K562 (cell line): ENCODE data around the gene CEP41. TPM values are rescaled to one million over a fixed set of nuclear protein-coding genes. Genes with fewer than 3 reads are reported as not detected.
A peak's percentile ranks its signal among the peaks of the same experiment; 100 is the strongest.

ENCODE experiments used
- CC2D1A ChIP-seq: fragments of 450-650 bp; IDR thresholded peaks from 2 replicates; pipeline ENCODE4 v1.6.1; 2017; ENCODE audit warnings: mild to moderate bottlenecking
- CEBPZ ChIP-seq: fragments of 150-350 bp; IDR thresholded peaks from 2 replicates; pipeline ENCODE4 v1.6.1; 2014; ENCODE audit warnings: low read depth, mild to moderate bottlenecking, low read length, borderline replicate concordance
- ESRRB ChIP-seq: fragments of 250-450 bp; sonication (Bioruptor Pico); IDR thresholded peaks from 2 replicates; pipeline ENCODE4 v1.5.0; 2020; ENCODE audit warnings: mild to moderate bottlenecking, moderate library complexity, borderline replicate concordance
- GABPB1 ChIP-seq: sonication (generic); formaldehyde crosslinking; IDR thresholded peaks from 2 replicates; pipeline ENCODE4 v1.8.0; 2022; ENCODE audit warnings: mild to moderate bottlenecking, missing genetic modification reagents
- GATAD2A ChIP-seq: fragments of 450-650 bp; IDR thresholded peaks from 2 replicates; pipeline ENCODE4 v1.6.1; 2017
- HDAC1 ChIP-seq, 2 experiments: fragments of 450-650 bp; IDR thresholded peaks; 2 replicates each; pipeline ENCODE4 v1.6.1; 2016 to 2017; ENCODE audit warnings: inconsistent platforms in 1 of 2, mild to moderate bottlenecking in 1 of 2, moderate library complexity in 1 of 2
- ID3 ChIP-seq, 2 experiments: fragments of 250-450 bp in 1 of 2; fragments of 450-650 bp in 1 of 2; sonication (Bioruptor Pico) in 1 of 2; IDR thresholded peaks; 2 replicates each; pipeline versions ENCODE4 v1.6.1 to v1.8.0; 2016 to 2021; ENCODE audit warnings: mild to moderate bottlenecking in 2 of 2, moderate library complexity in 2 of 2, missing compliant biosample characterization in 1 of 2, missing genetic modification characterization in 1 of 2
- JUN ChIP-seq, 2 experiments: sonication (generic) in 1 of 2; formaldehyde crosslinking in 1 of 2; IDR thresholded peaks; 2 replicates each; pipeline versions ENCODE4 v1.6.1 to v1.8.0; 2012 to 2022; ENCODE audit warnings: borderline replicate concordance in 2 of 2, mild to moderate bottlenecking in 2 of 2, improper control_type of control experiment in 1 of 2, low read depth in 1 of 2, low read length in 1 of 2, missing genetic modification reagents in 1 of 2
- KLF10 ChIP-seq: fragments of 250-450 bp; sonication (Bioruptor Pico); IDR thresholded peaks from 2 replicates; pipeline ENCODE4 v1.6.1; 2021; ENCODE audit warnings: matching md5 sums
- RNF2 ChIP-seq: sonication (generic); IDR thresholded peaks from 2 replicates; pipeline ENCODE4 v1.6.1; 2016
- XRCC5 ChIP-seq: fragments of 200-400 bp; formaldehyde crosslinking; IDR thresholded peaks from 2 replicates; pipeline ENCODE4 v1.6.1; 2017; ENCODE audit warnings: low read depth, mild to moderate bottlenecking, low read length
- ZBTB17 ChIP-seq: fragments of 450-650 bp; formaldehyde crosslinking; IDR thresholded peaks from 2 replicates; pipeline ENCODE4 v1.4.0; 2020; ENCODE audit warnings: mild to moderate bottlenecking
- ZBTB33 ChIP-seq: sonication (generic); formaldehyde crosslinking; IDR thresholded peaks from 2 replicates; pipeline ENCODE4 v1.8.1; 2023; ENCODE audit warnings: mild to moderate bottlenecking, missing genetic modification reagents
- ZBTB34 ChIP-seq: fragments of 250-450 bp; sonication (Bioruptor Pico); IDR thresholded peaks from 2 replicates; pipeline ENCODE4 v1.8.0; 2021; ENCODE audit warnings: mild to moderate bottlenecking, moderate library complexity
- ZBTB43 ChIP-seq: sonication (generic); formaldehyde crosslinking; IDR thresholded peaks from 2 replicates; pipeline ENCODE4 v1.8.0; 2023; ENCODE audit warnings: mild to moderate bottlenecking, missing genetic modification reagents
- ZC3H8 ChIP-seq: fragments of 450-650 bp; IDR thresholded peaks from 2 replicates; pipeline ENCODE4 v1.6.1; 2017
- ZKSCAN1 ChIP-seq: fragments of 150-350 bp; IDR thresholded peaks from 2 replicates; pipeline ENCODE4 v1.6.1; 2016; ENCODE audit warnings: low read depth, low read length
- ZNF12 ChIP-seq: sonication (generic); formaldehyde crosslinking; IDR thresholded peaks from 2 replicates; pipeline ENCODE4 v1.4.0; 2020; ENCODE audit warnings: mild to moderate bottlenecking, missing genetic modification reagents
- ZNF695 ChIP-seq: fragments of 450-650 bp; formaldehyde crosslinking; IDR thresholded peaks from 2 replicates; pipeline ENCODE4 v1.4.0; 2020; ENCODE audit warnings: mild to moderate bottlenecking, moderate library complexity
- polyA plus RNA-seq, 8 experiments: library from polyadenylated mRNA; depleted of rRNA in 4 of 8; stranded (reverse) in 5 of 8; unstranded in 3 of 8; fragments of >200 nt; fragmentation: Nextera tagmentation in 2 of 8; fragmentation: Illumina TruSeq in 1 of 8; extraction: Ambion mirVana in 2 of 8; extraction: Trizol in 1 of 8; gene quantifications; 2 replicates each; pipeline versions ENCODE4 v1.2.1 to v1.2.3, GENCODE V29; 2011 to 2014; ENCODE audit warnings: inconsistent platforms in 1 of 8, missing spikeins in 1 of 8
- total RNA-seq, 7 experiments: library from RNA; depleted of rRNA in 6 of 7; stranded (reverse); fragments of >200 nt in 6 of 7; fragmentation: Illumina TruSeq in 2 of 7; extraction: Trizol in 2 of 7; gene quantifications; 2 replicates each; pipeline versions ENCODE4 v1.2.1 to v1.2.3, GENCODE V29; 2011 to 2021; ENCODE audit warnings: low replicate concordance in 1 of 7

Gene CEP41
- total and polyA plus RNA-seq, 9 of the 15 experiments (the other 6 are each of a cell fraction or from before 2014, with no cell fraction given), result 1.5 to 15.5 (median 6.4) TPM

GRCh38 chr7:130381468-130382312, 59.1 kb downstream of the CEP41 start (continued):
- no peak for TF ChIP-seq CEBPZ
- TF ChIP-seq ZBTB17, result no peak
- TF ChIP-seq ZBTB34 (CRISPR knock-in tag), result no peak
- TF ChIP-seq ZBTB43 (CRISPR knock-in tag), result no peak
- no peak for TF ChIP-seq ZC3H8
- TF ChIP-seq ESRRB (CRISPR knock-in tag), result no peak
- no peak for TF ChIP-seq JUN (IDR thresholded peaks at IDR 0.05; ENCODE audit: borderline replicate concordance, low read depth, low read length)
- TF ChIP-seq JUN (CRISPR knock-in tag; IDR thresholded peaks at IDR 0.05; ENCODE audit: borderline replicate concordance), result no peak
- no peak for TF ChIP-seq RNF2
- no peak for TF ChIP-seq ZNF12 (CRISPR knock-in tag)
- no peak for TF ChIP-seq GABPB1 (CRISPR knock-in tag)
- TF ChIP-seq ID3 (CRISPR knock-in tag; IDR thresholded peaks at IDR 0.05), result no peak
- 0 out of 2 replicates have a peak, but pooled peaks have one; percentile 19 for TF ChIP-seq ID3 (tag; IDR thresholded peaks at IDR 0.05)
- TF ChIP-seq CC2D1A, result peak; percentile 56; the same call in 1 of the 2 replicates
- TF ChIP-seq ZNF695 (CRISPR knock-in tag), result no peak
- 0 out of 2 replicates have a peak, but pooled peaks have one; percentile 15 for TF ChIP-seq ZKSCAN1
- no peak for TF ChIP-seq KLF10 (CRISPR knock-in tag)
- TF ChIP-seq ZBTB33 (CRISPR knock-in tag), result peak; percentile 99
- no peak for TF ChIP-seq GATAD2A
- no peak for TF ChIP-seq HDAC1 (IDR thresholded peaks at IDR 0.05)
- no peak for TF ChIP-seq XRCC5
